Left kidney (tissue), 2 donors: ENCODE results near the gene HOXD3. TPM values are rescaled to one million over a fixed set of nuclear protein-coding genes. Genes with fewer than 3 reads are reported as not detected.

Experiments
- DNase-seq: peaks from one replicate; pipeline ENCODE4 v3.0.0-alpha.2; 2013
- polyA plus RNA-seq: library from polyadenylated mRNA; unstranded; fragments of 120-200 nt; gene quantifications from one replicate; pipeline ENCODE4 v1.2.1, GENCODE V29; 2013; ENCODE audit not compliant: insufficient read length

Gene HOXD3
- polyA plus RNA-seq, 1 donor: 26.1 TPM

- DNase-seq: peak; percentile 75
Measured at GRCh38 chr2:176161825-176162626, 4.9 kb downstream of the HOXD3 start.

- peak; percentile 92 for DNase-seq
Measured at GRCh38 chr2:176162911-176163671, 6.0 kb downstream of the HOXD3 start.

- DNase-seq: no peak
Measured at GRCh38 chr2:176163672-176164056, 6.6 kb downstream of the HOXD3 start.

- no peak for DNase-seq
Measured at GRCh38 chr2:176164201-176164600, 7.1 kb downstream of the HOXD3 start.

- peak; percentile 79 for DNase-seq
Measured at GRCh38 chr2:176164611-176165369, 7.7 kb downstream of the HOXD3 start.

- peak; percentile 69 for DNase-seq
Measured at GRCh38 chr2:176165370-176166050, 8.4 kb downstream of the HOXD3 start.

- no peak for DNase-seq
Measured at GRCh38 chr2:176166272-176166671, 9.2 kb downstream of the HOXD3 start.

GRCh38 chr2:176167398-176167797 lies 10.3 kb downstream of the HOXD3 start:
- DNase-seq: no peak

GRCh38 chr2:176169181-176169580 lies 12.1 kb downstream of the HOXD3 start:
- no peak for DNase-seq

- DNase-seq: no peak
Measured at GRCh38 chr2:176169711-176170110, 12.6 kb downstream of the HOXD3 start.

- peak; percentile 75 for DNase-seq
Measured at GRCh38 chr2:176170602-176171305, 13.6 kb downstream of the HOXD3 start.

GRCh38 chr2:176171351-176172006 lies 14.4 kb downstream of the HOXD3 start:
- peak; percentile 43 for DNase-seq

GRCh38 chr2:176172007-176172894 lies 15.1 kb downstream of the HOXD3 start:
- DNase-seq: peak; percentile 46

- DNase-seq: peak; percentile 50
Measured at GRCh38 chr2:176172895-176173566, 15.9 kb downstream of the HOXD3 start.

- peak; percentile 38 for DNase-seq
Measured at GRCh38 chr2:176173567-176174381, 16.7 kb downstream of the HOXD3 start.

- DNase-seq: peak; percentile 65
Measured at GRCh38 chr2:176174382-176174823, 17.3 kb downstream of the HOXD3 start.

- peak; percentile 86 for DNase-seq
Measured at GRCh38 chr2:176174824-176175708, 18.0 kb downstream of the HOXD3 start.
